ENCODE data around the gene PDYN.

DNA sequence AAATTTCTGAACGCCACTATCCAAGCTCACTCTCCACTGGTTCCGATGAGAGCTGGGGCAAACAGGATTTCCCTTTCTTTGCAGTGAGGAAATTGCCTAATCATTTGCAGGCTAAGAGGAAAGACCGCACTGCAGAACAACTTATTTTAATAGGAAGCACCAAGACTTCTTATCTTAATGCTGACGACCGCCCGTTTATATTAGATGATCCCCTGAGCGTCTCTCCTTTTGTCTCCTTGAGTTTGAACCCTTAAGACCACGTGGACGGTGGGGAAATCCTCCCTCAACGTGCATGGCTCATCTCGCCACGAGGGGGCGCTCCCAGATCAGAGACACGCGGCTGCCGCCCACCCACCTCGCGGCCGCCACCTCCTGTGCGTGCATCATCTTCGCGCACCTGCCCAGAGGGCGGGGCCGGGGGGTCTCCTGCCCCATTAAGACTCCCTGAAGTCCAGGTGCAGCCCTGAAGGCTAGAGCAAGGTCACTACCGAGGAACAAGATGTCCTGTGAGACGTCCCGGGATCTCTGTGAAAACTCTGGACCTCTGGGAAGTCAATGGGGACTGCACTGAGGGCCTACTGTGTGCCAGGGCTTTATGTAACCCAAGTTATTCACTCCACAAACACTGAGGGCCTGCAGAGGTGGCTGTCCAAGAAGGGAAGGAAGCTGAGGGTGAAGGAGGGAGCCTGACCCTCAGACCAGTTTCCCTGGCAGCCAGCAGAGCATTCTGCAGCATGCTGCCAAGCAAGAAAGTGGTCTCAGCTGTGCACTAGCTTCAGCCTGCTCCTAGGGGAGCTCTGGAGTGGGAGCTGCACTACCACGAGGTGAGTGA is 28.1 kb downstream of the PDYN start:
- peak in 1 of 2 donors; percentile 25 for TF ChIP-seq POLR2AphosphoS5 (IDR thresholded peaks at IDR 0.05)
- TF ChIP-seq, protein P1, sequence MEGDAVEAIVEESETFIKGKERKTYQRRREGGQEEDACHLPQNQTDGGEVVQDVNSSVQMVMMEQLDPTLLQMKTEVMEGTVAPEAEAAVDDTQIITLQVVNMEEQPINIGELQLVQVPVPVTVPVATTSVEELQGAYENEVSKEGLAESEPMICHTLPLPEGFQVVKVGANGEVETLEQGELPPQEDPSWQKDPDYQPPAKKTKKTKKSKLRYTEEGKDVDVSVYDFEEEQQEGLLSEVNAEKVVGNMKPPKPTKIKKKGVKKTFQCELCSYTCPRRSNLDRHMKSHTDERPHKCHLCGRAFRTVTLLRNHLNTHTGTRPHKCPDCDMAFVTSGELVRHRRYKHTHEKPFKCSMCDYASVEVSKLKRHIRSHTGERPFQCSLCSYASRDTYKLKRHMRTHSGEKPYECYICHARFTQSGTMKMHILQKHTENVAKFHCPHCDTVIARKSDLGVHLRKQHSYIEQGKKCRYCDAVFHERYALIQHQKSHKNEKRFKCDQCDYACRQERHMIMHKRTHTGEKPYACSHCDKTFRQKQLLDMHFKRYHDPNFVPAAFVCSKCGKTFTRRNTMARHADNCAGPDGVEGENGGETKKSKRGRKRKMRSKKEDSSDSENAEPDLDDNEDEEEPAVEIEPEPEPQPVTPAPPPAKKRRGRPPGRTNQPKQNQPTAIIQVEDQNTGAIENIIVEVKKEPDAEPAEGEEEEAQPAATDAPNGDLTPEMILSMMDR (IDR thresholded peaks at IDR 0.05) = peak; percentile 83 to 95 (median 94)

All from esophagus muscularis mucosa (tissue), 3 donors.